Fibroblast of pulmonary artery (primary cell): ENCODE data around the gene ARAP1.

ENCODE experiments used
- DNase-seq: peaks from one replicate; pipeline ENCODE4 v3.0.0-alpha.2; 2010; ENCODE audit warnings: low read depth
- H3K4me3 ChIP-seq: replicated peaks from 2 replicates; pipeline ENCODE4 v1.5.1; 2011; ENCODE audit warnings: low read depth, mild to moderate bottlenecking, control low read depth, low read length, moderate library complexity
- TF ChIP-seq, protein P1 (sequence below): IDR thresholded peaks from 2 replicates; pipeline ENCODE4 v1.5.1; 2011; ENCODE audit warnings: mild to moderate bottlenecking, control low read depth, low read length, inconsistent platforms; ENCODE audit errors: missing control alignments

The ARAP1 gene

DNA sequence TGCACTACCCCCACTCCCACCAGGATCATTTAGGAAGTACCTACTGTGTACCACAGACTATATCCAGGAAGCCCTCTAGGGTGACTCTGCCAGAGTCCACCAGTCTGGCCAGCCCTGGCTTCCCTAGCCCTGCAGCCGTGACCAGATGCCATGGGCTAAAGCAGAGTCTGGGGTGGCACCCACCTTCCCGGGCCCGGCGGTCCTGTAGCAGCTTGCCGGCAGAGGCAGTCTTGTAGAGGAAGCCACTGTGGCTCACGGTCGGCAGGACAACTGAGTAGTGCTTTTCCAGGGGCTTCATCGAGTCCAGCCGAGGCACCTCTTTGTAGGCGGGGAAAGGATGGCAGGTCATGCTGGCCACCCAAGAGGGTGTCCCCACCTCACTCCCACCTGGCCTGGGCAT lies 50.7 kb downstream of the ARAP1 start:
- no peak overlapping the region for H3K4me3 ChIP-seq
- no peak for DNase-seq
- TF ChIP-seq, protein P1, sequence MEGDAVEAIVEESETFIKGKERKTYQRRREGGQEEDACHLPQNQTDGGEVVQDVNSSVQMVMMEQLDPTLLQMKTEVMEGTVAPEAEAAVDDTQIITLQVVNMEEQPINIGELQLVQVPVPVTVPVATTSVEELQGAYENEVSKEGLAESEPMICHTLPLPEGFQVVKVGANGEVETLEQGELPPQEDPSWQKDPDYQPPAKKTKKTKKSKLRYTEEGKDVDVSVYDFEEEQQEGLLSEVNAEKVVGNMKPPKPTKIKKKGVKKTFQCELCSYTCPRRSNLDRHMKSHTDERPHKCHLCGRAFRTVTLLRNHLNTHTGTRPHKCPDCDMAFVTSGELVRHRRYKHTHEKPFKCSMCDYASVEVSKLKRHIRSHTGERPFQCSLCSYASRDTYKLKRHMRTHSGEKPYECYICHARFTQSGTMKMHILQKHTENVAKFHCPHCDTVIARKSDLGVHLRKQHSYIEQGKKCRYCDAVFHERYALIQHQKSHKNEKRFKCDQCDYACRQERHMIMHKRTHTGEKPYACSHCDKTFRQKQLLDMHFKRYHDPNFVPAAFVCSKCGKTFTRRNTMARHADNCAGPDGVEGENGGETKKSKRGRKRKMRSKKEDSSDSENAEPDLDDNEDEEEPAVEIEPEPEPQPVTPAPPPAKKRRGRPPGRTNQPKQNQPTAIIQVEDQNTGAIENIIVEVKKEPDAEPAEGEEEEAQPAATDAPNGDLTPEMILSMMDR, result no peak

DNA sequence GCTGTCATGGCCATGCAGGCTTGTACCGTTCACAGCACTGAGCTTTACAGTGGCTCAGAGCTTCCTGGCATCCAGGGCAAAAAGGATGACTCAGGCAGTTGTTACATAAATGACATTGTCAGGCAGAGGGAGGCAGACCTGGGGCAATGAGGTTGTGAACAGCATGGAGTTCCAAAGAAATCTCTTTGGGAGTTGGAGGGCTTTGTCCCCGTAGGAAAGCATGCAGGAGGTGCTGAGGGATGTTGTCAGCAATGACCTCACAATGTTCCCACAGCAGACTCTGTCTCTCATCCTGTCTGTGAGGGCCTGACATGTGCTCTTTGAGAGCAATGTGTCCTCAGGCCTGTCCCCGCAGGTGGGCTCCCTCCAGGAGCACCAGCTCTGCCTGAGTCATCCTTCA lies 52.1 kb downstream of the ARAP1 start:
- TF ChIP-seq, protein P1, result no peak
- H3K4me3 ChIP-seq, result no peak overlapping the region
- DNase-seq, result peak; percentile 53

DNA sequence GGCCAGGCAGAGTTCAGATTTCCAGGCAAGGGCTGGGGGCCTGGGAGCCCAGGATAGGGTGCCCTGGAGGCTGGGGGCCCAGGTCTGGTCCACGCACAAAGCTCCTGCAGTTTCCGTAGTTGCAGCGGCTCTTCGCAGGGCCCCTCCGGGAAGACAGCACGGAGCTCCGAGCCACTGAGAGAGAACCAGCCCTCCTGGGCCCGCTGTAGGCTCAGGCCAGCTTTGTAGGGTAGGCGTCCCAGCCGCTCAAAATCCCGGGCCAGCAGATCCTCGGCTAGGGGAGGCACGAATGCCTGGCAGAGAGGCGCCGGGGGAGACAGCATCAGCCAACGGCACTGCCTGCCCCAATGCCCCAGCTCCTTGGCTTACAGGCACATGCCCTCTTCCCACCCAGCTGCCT lies 54.4 kb downstream of the ARAP1 start:
- TF ChIP-seq, protein P1, result no peak
- H3K4me3 ChIP-seq, result no peak overlapping the region
- DNase-seq, result no peak

DNA sequence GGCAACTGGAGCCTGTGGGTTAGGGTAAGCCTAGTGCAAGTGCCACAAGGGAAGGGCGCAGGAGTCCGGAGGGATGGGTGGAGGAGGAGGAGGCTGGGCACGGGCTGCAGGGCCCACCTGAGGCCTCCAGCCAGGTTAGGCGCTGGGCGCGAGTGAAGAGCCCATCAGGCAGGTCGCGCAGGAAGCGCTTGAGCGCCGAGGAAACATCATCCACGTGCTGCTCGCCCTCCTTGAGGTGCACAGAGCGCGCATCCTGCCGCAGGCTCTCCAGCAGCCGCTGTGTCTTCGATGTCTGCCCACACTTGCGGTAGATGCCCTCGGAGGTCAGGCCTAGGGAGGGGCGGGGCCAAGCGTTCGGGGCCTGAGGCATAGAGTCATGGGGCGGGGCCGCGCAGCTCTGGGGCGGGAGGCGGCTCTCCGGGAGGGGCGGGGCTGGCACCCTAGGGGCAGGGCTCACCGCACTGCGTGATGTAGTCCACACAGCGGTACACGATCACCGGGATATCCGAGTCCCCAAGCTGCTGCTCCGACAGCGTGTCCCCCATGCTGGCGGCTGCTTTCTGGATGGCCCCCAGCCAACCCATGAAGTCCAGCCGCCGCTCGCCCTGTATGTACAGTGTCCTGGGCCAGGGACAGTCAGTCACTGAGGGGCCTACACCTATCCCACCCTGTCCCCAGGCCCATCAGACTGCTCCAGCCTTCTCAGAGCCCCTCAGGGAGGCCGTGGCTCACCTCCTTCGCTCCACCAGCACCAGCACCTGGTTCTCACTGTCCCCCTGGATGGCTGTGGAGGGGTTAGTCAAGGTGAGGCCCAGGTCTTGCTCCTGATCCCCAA lies 55.1 kb downstream of the ARAP1 start:
- TF ChIP-seq, protein P1, result no peak
- no peak for DNase-seq
- H3K4me3 ChIP-seq, result no peak overlapping the region

DNA sequence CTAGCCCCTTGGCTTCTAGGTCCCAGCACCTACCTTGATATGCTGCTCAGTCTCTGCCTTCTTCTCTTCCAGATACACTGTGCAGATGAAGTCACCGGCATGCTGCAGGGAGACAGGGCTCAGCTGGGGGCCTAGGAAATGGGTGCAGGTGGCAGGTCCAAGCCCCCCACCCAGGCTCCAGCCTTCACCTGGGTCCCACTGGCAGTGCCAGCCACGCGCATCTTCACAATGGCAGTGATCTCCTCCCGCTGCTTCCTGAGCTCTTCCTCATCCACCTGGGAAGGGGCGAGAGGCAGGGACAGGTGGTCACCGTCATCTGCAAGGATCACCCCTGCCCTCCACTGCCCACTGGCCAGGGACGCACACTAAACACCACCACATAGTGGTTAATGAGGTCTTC lies 56.9 kb downstream of the ARAP1 start:
- TF ChIP-seq, protein P1, result no peak

DNA sequence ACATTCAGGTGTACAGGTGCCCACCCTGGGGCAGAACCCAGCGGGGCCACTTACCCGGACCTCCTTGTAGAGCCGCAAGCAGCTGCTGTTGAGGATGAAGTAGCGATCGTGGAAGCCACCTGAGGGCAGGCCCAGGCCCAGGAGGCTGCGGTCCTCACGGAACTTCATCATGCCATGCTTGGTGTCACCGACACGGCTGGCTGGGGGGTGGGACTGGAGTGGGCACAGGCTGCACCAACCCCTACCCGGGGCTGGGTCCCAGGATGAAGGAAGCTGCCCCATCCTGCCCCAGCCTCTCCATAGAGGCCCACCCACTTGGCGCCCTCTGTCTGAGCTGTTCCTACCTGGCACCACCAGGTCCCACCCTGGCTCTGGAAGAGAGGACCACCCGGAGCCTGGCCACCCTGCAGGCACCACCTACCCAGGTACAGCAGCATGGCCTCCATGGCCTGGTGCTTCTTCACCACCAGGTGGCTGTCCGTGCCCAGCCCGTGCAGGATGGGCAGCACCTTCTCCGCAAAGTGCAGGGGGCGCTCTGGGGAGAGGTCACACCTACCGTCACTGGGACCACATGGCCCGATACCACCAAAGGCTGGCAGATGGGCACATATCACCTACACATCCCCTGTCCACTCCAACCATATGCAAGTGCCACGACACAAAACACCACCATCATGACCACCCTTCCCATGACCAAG lies 58.8 kb downstream of the ARAP1 start:
- no peak overlapping the region for H3K4me3 ChIP-seq
- no peak for DNase-seq
- TF ChIP-seq, protein P1, result no peak

More for the DNA sequence above, 56.9 kb downstream of the ARAP1 start:
- H3K4me3 ChIP-seq, result no peak overlapping the region
- no peak for DNase-seq
